NCI-H128 (cell line): ENCODE results near the gene NVL.
"Not testable (repeated sequence)": the region's sequence is repeated elsewhere in the genome, so short reads cannot be mapped to it uniquely, and the experiment has no call there.

Experiments
- DNase-seq: peaks from one replicate; lab custom pipeline; 2025; ENCODE audit not compliant: unreplicated experiment; lab: John Stamatoyannopoulos, UW

NVL gene

GRCh38 chr1:224238212-224238611, 91.8 kb downstream of the NVL start:
- DNase-seq = no peak

GRCh38 chr1:224237119-224237881, 92.7 kb downstream of the NVL start:
- DNase-seq = no peak

- DNase-seq = no peak
Observed at GRCh38 chr1:224235813-224236493, 94.0 kb downstream of the NVL start.

- no peak for DNase-seq
Observed at GRCh38 chr1:224234017-224234416, 96.0 kb downstream of the NVL start.

- no peak for DNase-seq
Observed at GRCh38 chr1:224226849-224227502, 103.0 kb downstream of the NVL start.

GRCh38 chr1:224223819-224224714, 105.9 kb downstream of the NVL start:
- no peak for DNase-seq

- DNase-seq = no peak
Observed at GRCh38 chr1:224219612-224220059, 110.3 kb downstream of the NVL start.

- no peak for DNase-seq
Observed at GRCh38 chr1:224219011-224219611, 110.9 kb downstream of the NVL start.

GRCh38 chr1:224217655-224218623, 112.0 kb downstream of the NVL start:
- no peak for DNase-seq

- DNase-seq = no peak
Observed at GRCh38 chr1:224216382-224216781, 113.6 kb downstream of the NVL start.

GRCh38 chr1:224213438-224214119, 116.4 kb downstream of the NVL start:
- DNase-seq = no peak

- DNase-seq = no peak
Observed at GRCh38 chr1:224212618-224213061, 117.3 kb downstream of the NVL start.

- peak; percentile 10 for DNase-seq
Observed at GRCh38 chr1:224211206-224211962, 118.6 kb downstream of the NVL start.

GRCh38 chr1:224205931-224206538, 123.9 kb downstream of the NVL start:
- not testable (repeated sequence) for DNase-seq

- DNase-seq = peak; percentile 4
Observed at GRCh38 chr1:224205438-224205840, 124.5 kb downstream of the NVL start.

GRCh38 chr1:224203243-224204016, 126.5 kb downstream of the NVL start:
- peak; percentile 3 for DNase-seq

GRCh38 chr1:224201853-224202252, 128.1 kb downstream of the NVL start:
- DNase-seq = no peak
